ENCODE results near the gene CCNG1.
"Not testable (repeated sequence)": the region's sequence is repeated elsewhere in the genome, so short reads cannot be mapped to it uniquely, and the experiment has no call there.

CCNG1 gene

DNA sequence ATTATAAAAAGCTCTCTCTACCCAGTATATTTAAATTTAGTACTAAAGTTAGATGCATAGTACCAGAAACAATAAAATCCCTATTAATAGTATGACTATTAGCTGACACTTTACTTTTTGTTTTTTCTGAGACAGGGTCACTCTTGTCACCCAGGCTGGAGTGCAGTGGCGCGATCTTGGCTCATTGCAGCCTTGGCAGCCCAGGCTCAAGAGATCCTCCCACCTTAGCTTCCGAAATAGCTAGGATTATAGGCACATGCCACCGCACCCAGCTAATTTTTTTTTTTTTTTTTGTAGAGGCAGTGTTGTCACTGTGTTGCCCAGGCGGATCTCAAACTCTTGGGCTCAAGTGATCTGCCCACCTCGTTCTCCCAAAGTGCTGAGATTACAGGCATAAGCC, 8.0 kb downstream of the CCNG1 start:
- DNase-seq = no peak

DNA sequence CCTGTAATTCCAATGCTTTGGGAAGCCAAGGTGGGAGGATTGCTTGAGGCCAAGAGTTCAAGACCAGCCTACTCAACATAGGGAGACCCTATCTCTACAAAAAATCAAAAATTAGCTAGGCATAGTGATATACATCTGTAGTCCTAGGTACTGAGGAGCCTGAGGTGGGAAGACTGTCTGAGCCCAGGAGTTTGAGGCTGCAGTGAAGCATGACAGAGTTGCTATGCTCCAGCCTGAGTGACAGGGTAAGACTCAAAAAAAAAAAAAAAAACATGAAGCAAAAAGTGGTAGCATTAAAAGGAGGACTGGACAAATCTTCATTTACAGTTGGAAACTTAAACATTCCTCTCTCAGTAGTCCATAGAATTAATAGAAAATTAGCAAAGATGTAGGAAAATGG, 9.8 kb downstream of the CCNG1 start:
- DNase-seq = no peak

DNA sequence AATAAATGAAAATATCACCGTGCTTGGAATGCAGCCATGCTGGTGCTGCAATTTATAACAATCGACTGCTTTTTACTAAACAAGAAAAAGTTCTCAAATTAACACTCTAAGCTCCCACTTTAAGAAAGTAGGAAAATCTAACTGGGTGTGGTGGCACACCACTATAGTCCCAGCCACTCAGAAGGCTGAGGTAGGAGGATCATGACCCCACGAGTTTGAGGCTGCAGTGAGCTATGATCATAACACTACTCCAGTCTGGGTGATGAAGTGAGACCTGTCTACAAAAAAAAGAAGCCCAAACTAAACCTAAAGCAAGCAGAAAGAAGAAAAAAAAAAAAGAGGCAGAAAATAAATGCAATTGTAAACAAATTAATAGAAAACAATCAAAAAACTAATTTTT, 10.5 kb downstream of the CCNG1 start:
- DNase-seq = no peak

DNA sequence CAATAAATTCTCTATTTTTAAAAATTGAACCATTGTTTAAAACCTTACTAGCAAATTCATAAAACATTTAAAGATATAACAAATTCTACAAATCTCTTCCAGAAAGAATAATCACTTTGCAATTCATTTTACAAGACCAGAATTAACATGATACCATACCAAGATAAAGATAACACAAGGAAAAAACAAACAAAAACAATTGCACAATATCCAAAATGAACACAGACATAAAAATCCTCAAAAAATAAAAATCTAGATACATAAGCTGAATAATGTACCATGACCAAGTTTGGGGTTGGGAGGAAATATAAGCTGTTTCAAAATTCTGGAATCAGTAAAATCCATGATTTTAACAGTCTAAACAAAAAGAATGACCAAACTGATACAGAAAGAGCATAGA, 11.1 kb downstream of the CCNG1 start:
- DNase-seq = no peak

DNA sequence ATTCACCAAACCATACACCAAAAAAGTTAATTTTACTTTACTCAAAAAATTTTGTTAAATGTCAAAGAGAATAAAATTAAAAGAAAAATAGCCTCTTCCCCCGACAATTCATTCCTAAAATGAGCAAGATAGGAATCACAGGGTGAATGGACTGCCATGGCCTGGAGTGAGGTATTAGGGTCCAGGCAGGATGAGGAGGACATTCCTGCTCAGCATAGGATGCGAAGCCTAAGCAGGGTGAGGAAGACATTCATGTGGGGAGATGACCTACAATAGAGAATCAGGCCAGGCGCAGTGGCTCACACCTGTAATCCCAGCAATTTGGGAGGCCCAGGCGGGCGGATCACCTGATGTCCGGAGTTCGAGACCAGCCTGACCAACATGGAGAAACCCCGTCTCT, 14.1 kb downstream of the CCNG1 start:
- DNase-seq = no peak

DNA sequence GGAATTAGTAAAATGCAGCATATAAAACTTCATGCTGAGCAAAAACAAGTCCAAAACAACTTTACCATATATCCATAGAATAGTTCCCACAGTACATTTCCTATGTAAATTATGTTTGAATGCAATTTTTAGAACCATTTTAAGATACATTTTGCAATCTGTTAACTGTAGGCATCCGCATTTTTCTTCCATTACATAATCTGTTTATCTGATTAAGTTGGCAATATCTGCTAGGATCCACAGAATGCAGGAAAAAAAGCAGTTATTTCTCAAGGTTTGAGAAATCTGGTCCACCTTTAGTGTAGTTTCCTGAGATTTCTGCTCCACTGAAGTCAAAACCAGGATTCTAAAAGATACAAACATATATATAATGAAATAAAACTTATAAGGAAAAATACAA, 16.3 kb downstream of the CCNG1 start:
- no peak for DNase-seq

DNA sequence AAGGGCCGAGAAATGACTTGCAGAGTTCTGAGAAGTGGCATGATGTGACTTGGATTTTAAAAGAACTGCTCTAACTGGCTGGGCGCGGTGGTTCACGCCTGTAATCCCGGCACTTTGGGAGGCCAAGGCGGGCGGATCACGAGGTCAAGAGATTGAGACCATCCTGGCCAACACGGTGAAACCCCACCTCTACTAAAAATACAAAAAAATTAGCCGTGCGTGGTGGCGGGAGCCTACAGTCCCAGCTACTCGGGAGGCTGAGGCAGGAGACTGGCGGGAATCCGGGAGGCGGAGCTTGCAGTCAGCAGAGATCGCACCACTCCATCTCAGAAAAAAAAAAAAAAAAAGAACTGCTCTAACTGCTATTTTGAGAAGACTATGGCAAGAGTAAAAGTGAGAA, 18.0 kb downstream of the CCNG1 start:
- not testable (repeated sequence) for DNase-seq

DNA sequence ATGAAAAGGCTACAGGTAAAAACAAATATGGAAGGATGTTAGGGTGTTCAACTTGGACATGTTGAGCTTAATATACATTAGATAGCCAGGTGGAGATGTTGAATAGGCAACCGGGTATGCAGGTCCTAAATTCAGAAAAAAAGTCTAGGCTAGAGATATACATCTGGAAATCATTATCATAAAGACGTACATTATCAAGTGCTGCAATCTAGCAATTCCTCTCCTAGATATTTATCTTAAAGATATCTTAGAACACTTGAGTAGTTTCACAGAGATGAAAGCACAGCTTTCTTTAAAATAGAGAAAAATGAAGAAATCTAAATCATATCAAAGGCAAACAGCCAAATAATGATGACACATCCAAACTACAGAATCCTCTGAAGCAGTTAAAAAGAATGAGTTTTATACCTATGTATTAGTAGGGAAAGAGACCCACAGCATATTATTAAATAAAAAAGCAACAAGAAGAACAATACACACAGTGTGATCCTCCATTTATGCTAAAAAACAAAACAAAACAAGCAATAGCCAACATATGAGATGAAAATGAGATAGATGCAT, 18.7 kb downstream of the CCNG1 start:
- DNase-seq = no peak

DNA sequence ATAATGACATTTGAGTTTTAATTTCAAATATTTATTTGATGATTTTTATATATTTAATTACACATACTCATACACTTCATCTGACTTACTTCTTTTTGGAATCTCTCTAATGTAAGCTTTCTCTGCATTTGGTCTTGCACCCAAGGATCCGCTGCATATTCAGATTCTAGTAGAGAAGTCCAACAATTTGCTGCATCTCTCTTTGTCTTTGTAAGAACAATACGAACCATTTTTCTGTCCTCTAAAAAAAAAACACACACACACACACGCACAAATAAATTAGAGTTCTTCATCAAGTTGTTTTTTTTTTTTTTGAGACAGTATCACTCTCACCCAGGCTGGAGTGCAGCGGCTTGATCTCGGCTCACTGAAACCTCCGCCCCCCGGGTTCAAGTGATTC, 19.4 kb downstream of the CCNG1 start:
- no peak for DNase-seq

DNA sequence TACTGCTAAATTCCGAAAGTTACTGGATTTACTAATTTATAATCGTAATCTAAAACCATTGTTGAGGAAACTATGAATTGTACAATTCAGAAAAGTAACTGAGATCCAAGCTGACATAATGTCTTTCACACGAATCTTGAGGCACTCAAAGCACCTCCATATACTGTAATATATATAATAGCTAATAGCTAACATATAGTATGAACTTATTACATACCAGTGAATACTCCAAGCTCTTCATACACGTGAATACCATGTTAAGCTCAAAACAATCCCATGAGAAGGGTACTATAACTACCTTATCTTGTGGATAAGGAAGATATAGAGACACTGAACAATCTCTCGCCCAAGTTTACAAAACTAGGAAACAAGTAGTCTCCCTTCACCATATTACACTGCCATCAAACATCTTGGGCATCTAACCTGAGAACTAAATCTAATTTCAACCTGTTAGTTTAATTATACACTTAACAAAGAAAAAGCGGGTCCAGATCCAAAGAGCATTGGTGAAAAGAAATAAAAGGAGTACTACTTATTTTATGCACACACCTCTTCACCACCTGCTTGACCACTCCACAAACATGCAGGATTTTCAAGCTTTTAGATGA, 21.5 kb downstream of the CCNG1 start:
- no peak for DNase-seq

DNA sequence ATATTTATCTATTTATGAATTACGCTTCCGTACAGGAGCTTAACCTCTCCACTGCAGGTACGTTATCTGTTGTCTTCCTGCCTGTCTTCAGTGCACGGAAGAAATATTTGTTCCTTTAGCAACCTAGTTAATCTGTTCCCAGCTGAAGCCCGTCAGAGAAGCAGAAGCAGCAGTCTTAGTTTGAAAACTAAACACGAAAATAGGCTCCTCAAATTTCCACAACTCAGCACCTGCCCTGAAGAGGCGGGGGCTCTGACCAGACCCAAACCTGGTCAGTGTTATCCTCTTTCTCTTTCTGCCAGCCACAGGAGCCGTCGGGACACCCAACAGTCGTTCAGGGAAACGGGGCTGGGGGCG, 22.0 kb downstream of the CCNG1 start:
- DNase-seq = peak in 1 of 2 donors; percentile 13

DNA sequence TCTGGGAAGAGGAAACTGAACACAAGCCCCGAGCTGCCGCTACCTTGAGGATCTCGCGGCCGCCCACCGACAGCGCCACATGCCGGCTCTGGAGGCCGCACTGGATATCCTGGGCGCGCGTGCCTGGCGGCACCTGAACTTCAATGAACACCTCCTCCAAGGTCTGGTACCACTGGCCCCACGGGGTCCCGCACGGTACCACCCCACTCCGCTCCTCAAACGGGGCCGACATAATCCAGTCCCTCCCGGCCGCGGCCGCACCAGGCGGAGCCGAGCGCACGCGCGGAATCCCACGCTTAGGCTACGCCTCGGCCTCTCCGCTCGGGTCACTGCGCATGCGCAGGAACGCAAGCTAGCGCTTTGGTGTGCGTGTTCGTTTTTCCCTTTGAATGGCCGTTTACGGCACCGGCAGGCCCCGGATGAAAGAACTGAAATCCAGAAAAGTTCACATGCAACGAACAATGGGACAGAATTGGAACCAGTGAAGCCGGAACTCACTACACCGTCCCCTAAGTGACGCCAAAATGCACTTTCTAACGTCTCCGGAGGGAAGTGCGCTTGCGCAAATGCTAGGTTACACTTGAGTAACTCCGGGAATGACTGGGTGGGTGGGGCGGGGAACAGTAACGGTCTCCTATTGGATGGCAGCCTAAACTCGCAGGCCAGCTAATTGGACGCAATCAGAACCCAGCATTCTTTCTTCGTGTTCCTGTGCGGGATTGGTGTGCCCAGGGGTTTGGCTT, 22.6 kb downstream of the CCNG1 start, which contains the start of gene NUDCD2:
TSS of gene NUDCD2 (minus strand) at position 284 of the 743 bp plus-strand sequence. CDS start at position 232, 52 bp downstream.
- peak; percentile 96 to 98 for DNase-seq

DNA sequence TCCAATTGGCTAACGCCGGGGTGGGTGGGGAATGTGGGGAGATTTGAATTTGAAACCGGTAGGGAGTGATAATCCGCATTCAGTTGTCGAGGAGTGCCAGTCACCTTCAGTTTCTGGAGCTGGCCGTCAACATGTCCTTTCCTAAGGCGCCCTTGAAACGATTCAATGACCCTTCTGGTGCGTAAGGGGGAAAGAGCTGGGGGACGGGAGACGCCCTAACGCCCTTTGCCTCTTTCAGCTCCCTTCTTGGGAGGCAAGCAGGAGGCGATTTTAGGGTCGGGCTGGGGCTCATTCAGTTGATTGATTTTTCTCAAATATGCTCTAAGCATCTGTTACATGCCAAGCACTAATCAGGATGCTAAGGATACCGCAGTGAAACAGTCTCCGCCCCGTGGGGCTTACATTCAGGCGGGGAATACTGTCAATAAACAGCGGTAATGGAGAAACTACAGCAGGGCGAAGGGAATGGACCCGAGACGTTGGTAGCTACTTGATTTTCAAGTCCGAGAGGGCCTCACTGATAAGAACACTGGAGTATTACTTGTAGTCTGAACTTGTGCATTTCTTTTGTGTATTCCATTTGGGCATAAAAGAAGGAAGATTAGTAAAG, 23.3 kb downstream of the CCNG1 start, which contains the start of gene HMMR:
TSS of gene HMMR (plus strand) at position 71 of the 610 bp plus-strand sequence. CDS start at position 132, 61 bp downstream.
- DNase-seq = no peak

DNA sequence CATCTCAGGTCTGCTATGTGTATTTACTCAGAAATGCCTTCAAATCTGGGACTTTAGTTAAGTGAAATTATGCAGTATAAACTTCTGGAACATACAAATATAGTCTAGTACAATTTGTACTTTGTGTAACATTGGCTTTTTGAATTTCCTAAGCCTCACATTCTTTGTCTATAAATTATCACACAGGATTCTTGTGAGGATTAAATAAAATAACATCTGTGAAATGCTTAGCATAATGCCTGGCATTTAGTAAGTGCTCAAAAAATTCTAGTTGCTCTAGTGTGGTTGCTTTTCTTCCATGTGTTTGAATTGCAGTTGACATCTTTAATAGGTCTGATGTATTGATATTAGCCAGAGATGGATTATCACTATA, 25.7 kb downstream of the CCNG1 start:
- no peak for DNase-seq

DNA sequence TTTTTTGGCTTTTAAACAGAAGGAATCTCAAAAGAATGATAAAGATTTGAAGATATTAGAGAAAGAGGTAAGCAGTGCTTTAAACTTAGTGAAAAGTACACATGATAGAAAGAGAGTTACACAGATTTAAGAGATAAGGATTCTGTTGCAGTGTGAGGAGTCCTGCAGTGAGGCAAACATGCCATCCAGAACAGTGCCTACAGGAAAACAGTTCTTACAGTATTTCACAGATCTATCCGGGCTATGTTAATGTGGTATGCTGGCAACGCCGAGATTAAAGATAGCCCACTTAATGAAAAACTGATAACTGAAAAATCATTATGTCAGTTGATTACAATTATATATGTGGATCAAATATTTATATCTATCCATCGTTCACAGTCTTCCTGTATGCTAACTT, 30.3 kb downstream of the CCNG1 start:
- DNase-seq = no peak

DNA sequence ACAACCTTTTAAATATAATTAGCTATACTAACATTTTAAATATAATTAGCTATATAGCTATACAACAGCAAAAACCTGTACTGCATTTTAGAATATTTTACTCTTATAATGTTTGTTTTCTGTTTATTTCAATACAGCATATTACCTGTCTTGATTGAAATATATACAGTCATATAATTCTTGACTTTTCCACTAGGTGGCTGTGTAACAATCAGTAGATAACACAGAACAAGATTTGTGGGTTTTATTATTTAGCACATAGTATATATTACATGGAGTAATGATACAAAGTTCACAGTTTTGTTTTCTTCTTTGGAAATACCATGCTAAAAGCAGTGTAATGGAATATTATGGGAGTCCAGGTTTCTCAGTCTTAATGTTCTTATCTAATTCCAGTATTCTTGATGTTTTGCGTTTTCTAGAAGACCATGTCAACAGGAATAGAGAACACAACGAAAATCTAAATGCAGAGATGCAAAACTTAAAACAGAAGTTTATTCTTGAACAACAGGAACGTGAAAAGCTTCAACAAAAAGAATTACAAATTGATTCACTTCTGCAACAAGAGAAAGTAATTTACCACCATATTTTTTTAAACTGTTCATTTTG, 36.3 kb downstream of the CCNG1 start:
- no peak for DNase-seq

DNA sequence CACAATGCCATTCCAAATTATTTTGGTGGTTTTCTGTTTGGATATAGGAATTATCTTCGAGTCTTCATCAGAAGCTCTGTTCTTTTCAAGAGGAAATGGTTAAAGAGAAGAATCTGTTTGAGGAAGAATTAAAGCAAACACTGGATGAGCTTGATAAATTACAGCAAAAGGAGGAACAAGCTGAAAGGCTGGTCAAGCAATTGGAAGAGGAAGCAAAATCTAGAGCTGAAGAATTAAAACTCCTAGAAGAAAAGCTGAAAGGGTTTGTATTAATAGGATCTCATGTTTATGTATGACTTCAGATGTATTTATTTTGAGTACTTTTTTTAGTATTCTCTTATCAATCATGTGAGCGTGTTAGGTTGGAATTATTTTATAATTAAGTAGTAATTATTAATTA, 38.0 kb downstream of the CCNG1 start:
- DNase-seq = peak in 1 of 2 donors; percentile 11

DNA sequence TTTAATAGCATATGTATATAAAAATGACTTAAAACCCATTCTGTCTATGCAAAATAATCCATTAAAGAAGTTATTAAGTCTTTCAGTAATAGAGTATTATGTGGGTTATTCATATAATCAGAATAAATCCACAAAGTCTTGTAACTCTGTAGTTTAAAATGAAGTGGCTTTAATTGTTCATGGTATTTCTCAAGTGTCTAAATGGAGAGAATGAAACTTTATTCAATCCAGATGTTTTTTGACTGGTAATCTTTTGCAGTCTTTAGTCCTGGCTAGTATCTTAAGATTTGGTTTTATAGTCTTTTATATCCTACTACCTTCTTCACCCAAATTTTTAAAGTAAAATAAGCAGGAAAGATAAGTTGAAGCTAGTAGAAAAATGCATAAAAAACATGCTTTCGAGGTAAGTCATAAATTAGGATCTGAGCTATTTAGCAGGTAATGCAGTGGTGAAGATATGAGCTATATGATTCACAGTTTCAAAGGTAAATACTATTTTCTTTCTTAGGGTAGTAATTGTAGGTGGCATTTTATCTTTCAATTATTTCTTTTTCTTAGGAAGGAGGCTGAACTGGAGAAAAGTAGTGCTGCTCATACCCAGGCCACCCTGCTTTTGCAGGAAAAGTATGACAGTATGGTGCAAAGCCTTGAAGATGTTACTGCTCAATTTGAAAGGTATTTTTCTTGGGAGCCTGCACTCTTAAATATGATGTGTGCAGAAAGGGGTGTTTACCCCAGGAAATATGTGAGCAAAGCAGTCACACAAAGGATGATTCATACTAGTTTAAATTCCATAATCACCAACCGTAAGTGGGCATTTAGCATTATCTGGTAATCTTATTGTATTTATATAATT, 41.0 kb downstream of the CCNG1 start:
- DNase-seq = no peak

DNA sequence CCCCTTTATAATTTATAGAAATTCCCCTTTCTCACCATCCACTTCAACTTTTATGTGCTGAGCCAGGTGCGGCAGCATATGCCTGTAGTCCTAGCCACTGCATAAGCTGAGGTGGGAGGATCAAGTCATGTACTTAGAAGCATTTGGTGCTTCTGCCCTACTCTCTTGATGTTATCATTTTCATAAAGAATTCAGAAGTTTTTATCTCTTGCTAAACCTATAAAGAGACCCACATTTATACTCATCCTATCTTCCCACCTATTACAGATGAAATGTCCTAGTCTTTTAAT, 41.5 kb downstream of the CCNG1 start:
- no peak for DNase-seq

DNA sequence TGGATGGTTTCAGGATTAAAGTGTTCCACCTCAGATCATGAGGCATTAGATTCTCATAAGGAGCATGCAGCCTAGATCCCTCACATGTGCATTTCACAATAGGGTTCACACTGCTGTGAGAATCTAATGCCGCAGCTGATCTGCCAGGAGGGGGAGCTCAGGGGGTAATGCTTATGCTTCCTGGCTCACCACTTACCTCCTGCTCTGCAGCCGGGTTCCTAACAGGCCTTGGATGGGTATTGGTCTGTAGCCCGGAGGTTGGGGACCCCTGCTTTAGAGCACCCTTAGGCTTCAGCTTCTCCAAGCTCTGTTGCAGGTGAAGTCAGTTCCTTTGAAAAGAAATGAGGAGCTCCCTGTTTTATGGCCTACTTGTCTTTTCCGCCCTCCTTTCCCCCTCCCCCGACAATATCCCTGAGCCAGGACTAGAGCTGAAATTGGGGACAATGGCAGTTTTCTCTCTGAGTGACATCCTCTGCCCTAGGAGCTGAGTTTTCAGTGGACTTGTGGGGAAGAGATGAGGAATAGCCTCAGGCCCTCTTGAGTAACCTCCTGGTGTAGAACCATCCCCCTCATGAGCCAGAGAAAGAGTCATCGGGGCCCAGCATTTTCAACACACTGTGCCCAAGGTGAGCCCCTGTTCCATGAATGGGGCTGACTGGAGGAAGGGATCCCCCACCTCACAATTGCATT, 51.8 kb downstream of the CCNG1 start:
- DNase-seq = no peak

DNA sequence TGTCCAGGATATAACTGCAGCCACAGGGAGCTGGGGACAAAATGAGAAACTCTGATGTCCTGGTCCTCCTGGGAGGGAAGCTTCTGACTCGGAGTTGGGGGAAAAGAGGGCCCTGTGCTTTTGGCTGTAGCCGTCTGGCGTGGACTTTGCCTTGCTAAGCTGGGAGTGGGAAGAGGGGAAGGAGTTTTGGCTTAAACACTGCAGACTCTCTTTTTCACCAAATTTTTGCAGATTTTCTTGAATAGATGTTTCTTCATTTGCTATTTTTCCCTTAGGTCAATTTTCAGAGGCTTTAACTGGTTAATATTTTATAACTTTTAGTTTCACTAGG, 52.3 kb downstream of the CCNG1 start:
- DNase-seq = no peak
